Stimulated activated CD8-positive, alpha-beta memory T cell treated with anti-CD3 and anti-CD28 coated beads, Interleukin-4, amount 100 ng/mL, for 1 hour (primary cell): Measurements from ENCODE around the gene NCR3LG1.

Source experiments
- DNase-seq, 2 donors: peaks; one replicate each; pipeline ENCODE4 v3.0.0-alpha.2; 2020; ENCODE audit warnings: low read depth in 2 of 2, low spot score in 1 of 2

The NCR3LG1 gene

GRCh38 chr11:17392872-17393271, 41.3 kb downstream of the NCR3LG1 start:
- no peak for DNase-seq

- no peak for DNase-seq
Measured at GRCh38 chr11:17393472-17393871, 41.9 kb downstream of the NCR3LG1 start.

- DNase-seq, result no peak
Measured at GRCh38 chr11:17394743-17395390, 43.3 kb downstream of the NCR3LG1 start.

- DNase-seq, result no peak
Measured at GRCh38 chr11:17395554-17395961, 44.0 kb downstream of the NCR3LG1 start.

- no peak for DNase-seq
Measured at GRCh38 chr11:17395978-17396377, 44.4 kb downstream of the NCR3LG1 start.

GRCh38 chr11:17396598-17397310, 45.2 kb downstream of the NCR3LG1 start:
- no peak for DNase-seq

GRCh38 chr11:17397311-17398002, 45.9 kb downstream of the NCR3LG1 start:
- DNase-seq, result no peak

GRCh38 chr11:17399236-17399635, 47.6 kb downstream of the NCR3LG1 start:
- no peak for DNase-seq

GRCh38 chr11:17400048-17400775, 48.6 kb downstream of the NCR3LG1 start:
- no peak for DNase-seq

GRCh38 chr11:17401316-17401715, 49.7 kb downstream of the NCR3LG1 start:
- no peak for DNase-seq

- no peak for DNase-seq
Measured at GRCh38 chr11:17401841-17402240, 50.2 kb downstream of the NCR3LG1 start.

- DNase-seq, result no peak
Measured at GRCh38 chr11:17402486-17402885, 50.9 kb downstream of the NCR3LG1 start.

GRCh38 chr11:17403980-17404759, 52.6 kb downstream of the NCR3LG1 start:
- no peak for DNase-seq

- DNase-seq, result no peak
Measured at GRCh38 chr11:17405232-17406005, 53.8 kb downstream of the NCR3LG1 start.

- no peak for DNase-seq
Measured at GRCh38 chr11:17406082-17406817, 54.6 kb downstream of the NCR3LG1 start.

GRCh38 chr11:17406818-17407149, 55.2 kb downstream of the NCR3LG1 start:
- DNase-seq, result no peak

- DNase-seq, result no peak
Measured at GRCh38 chr11:17407575-17407974, 56.0 kb downstream of the NCR3LG1 start.

GRCh38 chr11:17408026-17408425, 56.4 kb downstream of the NCR3LG1 start:
- no peak for DNase-seq

- no peak for DNase-seq
Measured at GRCh38 chr11:17408641-17409040, 57.0 kb downstream of the NCR3LG1 start.
